ENCODE data around the gene DPF3. TPM values are rescaled to one million over a fixed set of nuclear protein-coding genes. Genes with fewer than 3 reads are reported as not detected.
A peak's percentile ranks its signal among the peaks of the same experiment; 100 is the strongest.

The DPF3 gene
- total RNA-seq, 6 experiments from 2014 or later: 4.1 to 6.6 (median 5.4) TPM

GRCh38 chr14:72683787-72684186 lies 210.1 kb downstream of the DPF3 start:
- TF ChIP-seq CTCF (IDR thresholded peaks at IDR 0.05): no peak
- Mint-ChIP-seq H3K4me3 (no peak overlapping the region), H3K27me3 (ENCODE audit: insufficient read depth) (peaks cover 2% of the 10 kb centered on the region; the same call in 1 of the 2 replicates), H3K36me3 (ENCODE audit: low read depth) (peaks cover 31% of the 10 kb centered on the region), H3K27ac (no peak overlapping the region), H3K4me1 (ENCODE audit: low read depth) (peaks cover 51% of the 10 kb centered on the region), H3K9me3 (no peaks in the 10 kb centered on the region)
- no peak for DNase-seq

GRCh38 chr14:72682188-72682587 lies 211.7 kb downstream of the DPF3 start:
- peak; percentile 58 for DNase-seq

GRCh38 chr14:72680853-72681640 lies 212.9 kb downstream of the DPF3 start:
- H3K27ac Mint-ChIP-seq: peak overlapping the region; percentile 75
- H3K4me3 Mint-ChIP-seq: no peak overlapping the region
- peaks cover 70% of the 10 kb centered on the region for H3K4me1 Mint-ChIP-seq (ENCODE audit: low read depth)
- peaks cover 33% of the 10 kb centered on the region for H3K36me3 Mint-ChIP-seq (ENCODE audit: low read depth)
- TF ChIP-seq CTCF (IDR thresholded peaks at IDR 0.05): no peak
- no peak for DNase-seq
- peaks cover 2% of the 10 kb centered on the region; the same call in 1 of the 2 replicates for H3K27me3 Mint-ChIP-seq (ENCODE audit: insufficient read depth)
- peaks cover 6% of the 10 kb centered on the region; the same call in 1 of the 2 replicates for H3K9me3 Mint-ChIP-seq

More at GRCh38 chr14:72682188-72682587, 211.7 kb downstream of the DPF3 start:
- Mint-ChIP-seq H3K36me3 (ENCODE audit: low read depth) (peaks cover 29% of the 10 kb centered on the region), H3K27ac (peak overlapping the region; percentile 75), H3K27me3 (ENCODE audit: insufficient read depth) (peaks cover 2% of the 10 kb centered on the region; the same call in 1 of the 2 replicates), H3K9me3 (no peaks in the 10 kb centered on the region), H3K4me3 (peak overlapping the region; percentile 2; the same call in 1 of the 2 replicates), H3K4me1 (ENCODE audit: low read depth) (peaks cover 67% of the 10 kb centered on the region)
- TF ChIP-seq CTCF (IDR thresholded peaks at IDR 0.05): no peak

- peaks cover 6% of the 10 kb centered on the region; the same call in 1 of the 2 replicates for H3K9me3 Mint-ChIP-seq
- H3K4me1 Mint-ChIP-seq (ENCODE audit: low read depth): peaks cover 56% of the 10 kb centered on the region
- no peak for TF ChIP-seq CTCF (IDR thresholded peaks at IDR 0.05)
- H3K27ac Mint-ChIP-seq: peak overlapping the region; percentile 44; the same call in 1 of the 2 replicates
- H3K36me3 Mint-ChIP-seq (ENCODE audit: low read depth): peaks cover 35% of the 10 kb centered on the region
- DNase-seq: no peak
- no peak overlapping the region for H3K4me3 Mint-ChIP-seq
- H3K27me3 Mint-ChIP-seq (ENCODE audit: insufficient read depth): peaks cover 2% of the 10 kb centered on the region; the same call in 1 of the 2 replicates
Observed at GRCh38 chr14:72679536-72680151, 214.3 kb downstream of the DPF3 start.

GRCh38 chr14:72679141-72679535 lies 214.8 kb downstream of the DPF3 start:
- H3K9me3 Mint-ChIP-seq: peaks cover 6% of the 10 kb centered on the region; the same call in 1 of the 2 replicates
- no peak overlapping the region for H3K4me3 Mint-ChIP-seq
- peak overlapping the region; percentile 87 for H3K27ac Mint-ChIP-seq
- peaks cover 56% of the 10 kb centered on the region for H3K4me1 Mint-ChIP-seq (ENCODE audit: low read depth)
- no peak for TF ChIP-seq CTCF (IDR thresholded peaks at IDR 0.05)
- DNase-seq: no peak
- peaks cover 35% of the 10 kb centered on the region for H3K36me3 Mint-ChIP-seq (ENCODE audit: low read depth)
- peaks cover 2% of the 10 kb centered on the region; the same call in 1 of the 2 replicates for H3K27me3 Mint-ChIP-seq (ENCODE audit: insufficient read depth)
